ENCODE measurements around the gene RAPH1.
A peak's percentile ranks its signal among the peaks of the same experiment; 100 is the strongest.

The RAPH1 gene, protein sequence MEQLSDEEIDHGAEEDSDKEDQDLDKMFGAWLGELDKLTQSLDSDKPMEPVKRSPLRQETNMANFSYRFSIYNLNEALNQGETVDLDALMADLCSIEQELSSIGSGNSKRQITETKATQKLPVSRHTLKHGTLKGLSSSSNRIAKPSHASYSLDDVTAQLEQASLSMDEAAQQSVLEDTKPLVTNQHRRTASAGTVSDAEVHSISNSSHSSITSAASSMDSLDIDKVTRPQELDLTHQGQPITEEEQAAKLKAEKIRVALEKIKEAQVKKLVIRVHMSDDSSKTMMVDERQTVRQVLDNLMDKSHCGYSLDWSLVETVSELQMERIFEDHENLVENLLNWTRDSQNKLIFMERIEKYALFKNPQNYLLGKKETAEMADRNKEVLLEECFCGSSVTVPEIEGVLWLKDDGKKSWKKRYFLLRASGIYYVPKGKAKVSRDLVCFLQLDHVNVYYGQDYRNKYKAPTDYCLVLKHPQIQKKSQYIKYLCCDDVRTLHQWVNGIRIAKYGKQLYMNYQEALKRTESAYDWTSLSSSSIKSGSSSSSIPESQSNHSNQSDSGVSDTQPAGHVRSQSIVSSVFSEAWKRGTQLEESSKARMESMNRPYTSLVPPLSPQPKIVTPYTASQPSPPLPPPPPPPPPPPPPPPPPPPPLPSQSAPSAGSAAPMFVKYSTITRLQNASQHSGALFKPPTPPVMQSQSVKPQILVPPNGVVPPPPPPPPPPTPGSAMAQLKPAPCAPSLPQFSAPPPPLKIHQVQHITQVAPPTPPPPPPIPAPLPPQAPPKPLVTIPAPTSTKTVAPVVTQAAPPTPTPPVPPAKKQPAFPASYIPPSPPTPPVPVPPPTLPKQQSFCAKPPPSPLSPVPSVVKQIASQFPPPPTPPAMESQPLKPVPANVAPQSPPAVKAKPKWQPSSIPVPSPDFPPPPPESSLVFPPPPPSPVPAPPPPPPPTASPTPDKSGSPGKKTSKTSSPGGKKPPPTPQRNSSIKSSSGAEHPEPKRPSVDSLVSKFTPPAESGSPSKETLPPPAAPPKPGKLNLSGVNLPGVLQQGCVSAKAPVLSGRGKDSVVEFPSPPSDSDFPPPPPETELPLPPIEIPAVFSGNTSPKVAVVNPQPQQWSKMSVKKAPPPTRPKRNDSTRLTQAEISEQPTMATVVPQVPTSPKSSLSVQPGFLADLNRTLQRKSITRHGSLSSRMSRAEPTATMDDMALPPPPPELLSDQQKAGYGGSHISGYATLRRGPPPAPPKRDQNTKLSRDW

DNA sequence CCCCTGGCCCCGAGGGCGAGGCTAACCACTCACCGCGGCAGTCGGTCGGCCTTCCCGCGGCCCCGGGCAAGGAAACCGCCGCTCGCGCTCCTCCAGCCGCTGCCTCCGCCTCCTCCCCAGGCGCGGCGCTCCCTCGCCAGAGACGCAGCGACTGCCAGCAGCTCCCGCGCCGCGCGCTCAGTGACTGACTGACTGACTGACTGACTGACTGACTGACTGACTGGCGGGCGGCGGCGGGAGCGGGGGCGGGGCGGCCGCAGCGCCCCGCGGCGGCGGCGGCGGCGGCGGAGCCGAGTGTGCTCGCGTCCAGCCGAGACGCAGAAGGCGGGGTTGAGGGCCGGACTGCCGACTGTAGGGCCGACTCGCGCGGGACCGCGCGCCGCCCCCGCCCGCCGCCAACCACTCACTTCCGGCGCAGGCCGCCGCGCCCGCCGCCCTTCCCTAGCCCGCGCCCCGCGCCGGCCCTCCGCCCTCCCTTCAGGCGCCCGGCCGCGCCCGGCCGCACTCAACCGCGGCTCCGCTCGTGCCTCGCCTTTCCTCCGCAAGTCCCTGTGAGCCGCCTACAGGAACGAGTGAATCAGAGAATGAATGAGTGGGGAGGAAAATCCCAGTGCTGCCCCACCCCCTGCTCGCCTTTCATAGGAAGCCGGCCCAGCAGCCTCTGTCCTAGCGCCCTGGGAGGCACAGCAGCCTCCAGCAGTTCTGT lies at the start of gene RAPH1:
RAPH1 (minus strand) TSS at position 224 of the 706 bp plus-strand sequence. CDS start 39,948 bp downstream, outside the sequence.
- DNase-seq, result peak; percentile 45 to 83

DNA sequence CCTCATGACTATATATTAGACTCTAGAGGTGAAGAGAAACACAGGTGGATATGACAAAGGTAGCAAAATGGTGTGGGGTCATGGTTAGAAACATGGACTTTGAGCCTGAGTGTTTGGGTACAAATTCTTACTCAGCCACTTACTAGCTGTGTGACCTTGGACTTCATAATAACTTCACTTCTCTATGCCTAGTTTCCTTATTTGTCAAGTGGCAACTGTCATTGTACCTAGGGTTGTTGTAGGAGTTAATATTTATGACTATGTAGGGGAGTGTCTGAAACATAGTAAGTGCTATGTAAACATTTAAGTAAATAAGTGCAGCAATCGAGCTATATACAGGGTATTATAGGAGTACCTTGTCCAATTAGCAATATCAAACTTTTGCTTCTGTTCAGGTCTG lies 49.7 kb upstream of the RAPH1 start:
- no peak for DNase-seq

DNA sequence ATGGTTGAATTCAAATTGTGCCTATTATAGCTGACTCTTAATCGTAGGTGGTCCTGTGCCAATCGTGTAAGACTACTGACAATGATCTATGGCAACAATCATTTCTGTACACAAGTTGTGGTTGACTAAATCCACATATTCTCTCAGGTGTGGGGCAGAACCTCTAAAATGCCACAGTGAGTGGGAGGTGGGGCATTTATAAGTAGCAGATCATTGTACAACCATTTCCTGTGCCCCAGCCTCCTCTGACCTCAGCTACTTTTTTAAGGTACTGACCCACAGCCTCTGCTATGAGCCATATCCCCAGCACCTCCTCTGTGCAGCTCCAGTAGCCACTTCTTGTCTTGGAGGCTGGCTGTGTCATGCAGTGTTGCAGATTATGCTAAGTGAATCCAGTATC lies 48.6 kb upstream of the RAPH1 start:
- DNase-seq, result no peak

DNA sequence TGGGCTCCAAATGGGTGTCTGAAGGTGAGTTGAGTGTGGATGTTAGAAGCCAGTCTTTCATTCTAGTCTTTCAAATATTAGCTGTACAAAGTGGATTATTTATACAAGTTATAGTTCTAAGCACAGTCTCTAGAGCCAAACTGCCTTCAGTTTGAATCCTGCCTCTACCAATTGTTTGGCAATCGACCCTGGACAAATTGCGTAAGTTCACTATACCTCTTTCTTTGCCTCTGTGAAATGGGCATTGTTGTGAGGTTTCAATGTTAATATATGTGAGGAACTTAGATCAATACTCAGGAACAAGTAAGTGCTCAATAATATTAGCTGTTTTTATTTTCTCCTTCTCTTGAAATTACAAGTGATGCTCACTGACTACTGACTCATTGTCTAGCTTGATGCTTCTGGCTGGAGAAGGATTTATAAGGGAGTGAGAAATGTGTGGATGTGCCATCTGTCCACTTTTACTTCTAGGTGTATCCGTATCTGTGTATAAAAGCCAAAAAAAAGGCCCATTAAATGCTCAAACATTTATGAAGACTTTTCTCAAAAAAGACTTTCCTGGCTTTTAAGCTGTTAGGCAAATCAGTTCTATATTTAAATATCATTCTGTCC lies 48.1 kb upstream of the RAPH1 start:
- DNase-seq, result no peak

DNA sequence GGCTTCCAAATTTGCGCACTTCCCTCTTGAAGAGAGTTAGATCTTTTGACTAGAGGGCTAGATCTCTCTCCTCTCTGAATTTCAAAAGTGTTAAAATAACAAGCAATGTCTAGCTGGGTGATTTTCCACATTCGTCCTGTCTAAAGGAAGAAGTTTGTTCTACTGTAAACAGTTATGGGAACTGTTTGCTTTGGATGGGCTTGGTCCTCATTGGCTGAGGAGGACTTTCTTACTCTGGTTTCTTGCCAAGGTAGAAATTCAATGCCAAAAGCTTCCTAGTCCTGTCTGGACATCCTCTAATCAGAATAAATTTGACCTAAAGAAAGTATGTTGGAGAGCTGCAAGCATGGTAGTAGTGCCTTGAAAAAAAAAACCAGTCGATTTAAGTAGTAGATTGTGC lies 47.4 kb upstream of the RAPH1 start:
- no peak for DNase-seq

DNA sequence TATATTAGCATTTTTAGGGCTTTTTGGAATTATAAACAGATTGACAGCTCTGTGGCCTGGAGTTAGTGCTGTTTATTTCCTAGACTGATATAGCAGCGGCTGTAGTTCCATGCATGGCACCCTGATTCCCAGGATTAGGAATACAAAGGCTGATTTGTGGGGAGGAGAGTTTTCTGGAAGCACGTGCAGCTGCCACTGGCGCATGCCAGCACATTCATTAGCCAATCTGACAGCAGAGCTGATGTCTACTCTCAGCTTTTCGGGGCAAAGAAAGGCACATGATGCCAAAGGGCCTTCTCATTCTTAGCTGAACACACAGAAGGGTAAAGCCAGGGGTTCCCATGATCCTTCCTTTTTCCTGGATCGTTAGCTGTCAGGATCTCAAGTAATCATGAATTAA lies 45.7 kb upstream of the RAPH1 start:
- no peak for DNase-seq

DNA sequence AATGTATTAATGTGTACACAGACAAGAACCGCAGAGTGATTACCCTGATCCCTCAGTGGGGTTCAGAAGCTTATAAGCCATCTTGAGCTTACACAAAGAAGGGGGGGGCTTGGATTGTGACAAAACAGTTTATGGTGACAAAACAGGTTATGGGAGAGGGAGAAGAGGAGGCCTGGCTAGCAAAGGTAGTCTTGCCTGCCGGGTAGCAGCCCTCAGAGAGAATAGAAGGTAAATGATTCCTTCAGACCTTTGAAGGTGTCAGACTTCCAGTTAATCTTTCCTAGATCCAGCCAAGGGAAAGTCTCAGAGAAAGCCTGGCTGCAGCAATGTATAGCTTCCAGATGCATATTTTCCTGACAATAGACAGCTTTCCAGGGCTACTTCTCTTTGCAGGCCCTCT lies 44.6 kb upstream of the RAPH1 start:
- DNase-seq, result no peak

DNA sequence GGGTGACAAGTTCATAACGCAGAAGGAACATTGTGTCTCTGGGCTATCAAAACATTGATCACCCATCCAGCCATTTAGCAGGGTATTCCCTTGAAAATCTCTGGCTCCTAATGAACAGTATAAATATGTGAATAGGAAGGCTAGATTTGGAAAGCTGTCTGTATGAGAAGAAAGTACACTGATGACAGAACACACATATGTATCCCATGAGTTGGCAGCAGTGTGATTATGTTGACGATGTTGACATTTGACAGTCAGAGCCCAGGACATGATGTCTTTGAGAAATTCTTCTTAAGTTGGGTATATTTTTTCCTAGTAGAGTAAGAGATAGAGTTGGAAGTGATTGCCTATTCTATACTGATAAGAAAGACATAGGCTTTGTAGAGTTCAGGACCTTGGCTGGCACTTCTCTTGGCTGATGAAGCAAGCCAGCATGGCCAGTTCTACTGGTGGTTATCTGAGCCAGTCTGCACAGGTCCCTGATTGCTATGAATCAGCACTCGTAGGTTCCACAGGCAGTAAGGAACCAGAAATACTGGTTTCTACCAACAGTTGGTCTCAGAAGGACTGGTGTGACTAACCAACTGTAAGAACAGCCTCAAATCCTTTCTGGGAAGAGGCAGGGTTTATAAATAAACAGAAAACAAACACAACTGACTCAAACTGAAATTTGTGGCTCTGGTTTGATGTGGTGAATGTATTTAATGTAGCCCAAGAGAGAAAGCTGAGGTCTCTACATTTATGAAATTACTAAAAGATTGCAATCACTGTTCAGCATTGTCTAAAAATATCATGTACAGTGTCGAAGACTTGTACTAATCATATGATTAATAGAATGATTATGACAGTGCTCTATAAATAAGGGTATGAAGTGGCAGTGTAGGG lies 43.9 kb upstream of the RAPH1 start:
- no peak for DNase-seq

DNA sequence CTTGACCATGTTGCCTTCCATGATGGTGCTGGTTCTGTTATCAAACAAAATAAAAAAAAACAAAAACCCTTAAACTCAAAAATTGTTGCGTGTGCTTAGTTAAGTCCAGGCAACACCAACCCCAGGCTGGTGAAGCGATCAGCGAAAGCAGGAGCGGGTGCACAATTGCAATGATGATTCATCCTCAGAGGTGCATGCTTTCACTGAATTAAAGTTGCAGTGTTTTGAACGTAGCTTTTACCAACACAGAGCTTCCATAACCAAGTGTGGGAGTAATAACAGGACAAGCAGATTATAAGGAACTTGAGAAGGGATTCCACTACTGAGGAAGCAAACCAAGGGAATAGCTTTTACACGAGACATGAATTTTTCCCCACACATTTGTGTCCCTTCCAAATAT lies 39.7 kb upstream of the RAPH1 start:
- DNase-seq, result no peak

DNA sequence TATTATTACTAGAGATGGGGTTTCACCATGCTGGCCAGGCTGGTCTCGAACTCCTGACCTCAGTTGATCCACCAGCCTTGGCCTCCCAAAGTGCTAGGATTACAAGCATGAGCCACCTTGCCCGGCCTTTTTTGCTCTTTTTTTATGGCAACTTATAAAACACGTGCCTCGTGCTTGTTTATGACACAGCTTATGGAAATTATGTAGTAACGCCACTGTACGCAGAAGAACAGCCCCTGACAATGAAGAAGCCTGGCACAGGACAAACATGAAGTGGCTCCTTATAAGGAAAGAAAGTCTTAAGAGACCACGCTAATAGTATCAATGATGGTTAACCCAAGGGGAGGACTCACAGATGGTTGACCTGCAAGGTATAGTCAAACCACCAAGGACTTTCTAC lies 37.2 kb upstream of the RAPH1 start:
- no peak for DNase-seq

DNA sequence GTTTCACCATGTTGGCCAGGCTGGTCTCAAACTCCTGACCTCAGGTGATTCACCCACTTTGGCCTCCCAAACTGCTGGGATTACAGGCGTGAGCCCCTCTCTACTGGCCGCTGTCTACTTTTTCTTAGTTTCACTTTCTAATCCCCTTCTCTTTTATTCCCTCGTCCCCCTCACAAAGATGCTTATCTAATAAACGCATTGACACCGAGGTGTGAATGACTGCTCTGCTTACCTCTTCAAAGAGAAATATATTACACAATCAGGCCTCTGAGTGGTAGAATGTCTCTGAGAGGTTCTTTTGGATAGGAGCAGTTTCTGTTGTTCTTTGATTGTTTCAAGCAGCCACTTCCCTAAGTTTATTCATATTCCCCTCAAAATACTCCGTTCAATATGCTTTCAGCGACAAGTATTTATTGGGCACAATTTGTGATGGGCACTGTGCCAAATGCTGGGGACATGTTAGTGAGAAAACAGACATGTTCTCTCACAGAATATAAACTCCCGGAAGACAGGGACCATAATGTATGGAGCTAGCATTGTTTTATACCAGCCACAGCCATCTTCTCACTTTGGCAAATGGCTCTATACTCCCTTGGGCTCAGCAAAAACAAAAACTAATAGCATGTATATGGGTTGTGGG lies 34.7 kb upstream of the RAPH1 start:
- DNase-seq, result no peak

DNA sequence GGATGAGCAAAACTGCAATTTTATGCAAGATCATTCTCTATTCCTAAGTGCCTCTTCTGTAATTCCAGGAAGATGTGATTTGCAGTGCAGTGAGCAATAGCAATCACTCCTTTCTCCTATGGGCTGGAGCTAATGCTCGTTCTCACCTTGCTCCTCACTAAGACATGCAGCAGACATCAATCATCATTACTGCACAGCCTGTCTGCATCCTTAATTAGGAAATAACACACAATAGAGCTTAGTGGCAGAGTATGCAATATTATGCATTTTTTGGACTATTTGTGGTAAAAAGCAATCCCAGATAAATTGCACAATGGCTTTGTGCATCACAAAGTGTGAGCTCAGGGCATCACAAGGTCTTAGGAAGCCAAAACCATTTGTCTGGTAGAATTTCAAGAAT lies 32.6 kb upstream of the RAPH1 start:
- no peak for DNase-seq

DNA sequence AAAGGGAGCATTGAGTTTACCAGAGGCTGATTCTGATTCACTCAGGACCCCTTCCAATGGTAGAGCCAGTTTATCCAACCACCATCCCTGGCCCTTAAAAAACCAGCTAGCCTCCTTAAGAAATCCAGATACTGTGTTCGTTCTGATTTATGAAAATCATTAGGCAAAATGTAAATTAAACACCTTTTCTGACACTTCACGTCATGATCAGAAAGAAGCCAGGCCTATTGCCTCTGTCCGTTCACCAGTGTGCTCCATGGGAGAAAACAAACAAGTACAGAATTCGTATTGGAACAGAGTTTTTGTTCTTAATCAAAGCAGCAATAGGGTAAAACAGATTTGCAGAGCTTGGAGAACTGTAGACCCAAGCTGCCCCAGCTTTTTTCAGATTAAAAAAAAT lies 31.1 kb upstream of the RAPH1 start:
- DNase-seq, result no peak

DNA sequence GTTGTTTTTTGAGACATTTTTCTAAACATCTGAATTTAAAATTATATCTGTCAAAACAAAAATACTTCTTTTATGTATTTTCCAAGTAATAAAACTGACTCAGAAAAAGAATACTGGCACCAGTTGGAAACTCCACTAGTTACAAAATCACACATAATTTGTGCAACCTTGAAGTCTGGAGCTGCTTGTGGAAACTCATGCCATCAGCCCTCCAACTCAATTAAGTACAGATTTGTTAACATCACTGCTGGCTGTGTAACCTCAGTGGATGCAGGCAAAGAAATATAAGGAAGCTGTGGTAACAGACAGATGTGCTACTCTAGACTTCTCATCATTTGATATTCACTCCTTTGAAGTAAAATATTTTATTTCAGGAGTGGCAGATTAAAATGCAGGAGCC lies 30.0 kb upstream of the RAPH1 start:
- no peak for DNase-seq

DNA sequence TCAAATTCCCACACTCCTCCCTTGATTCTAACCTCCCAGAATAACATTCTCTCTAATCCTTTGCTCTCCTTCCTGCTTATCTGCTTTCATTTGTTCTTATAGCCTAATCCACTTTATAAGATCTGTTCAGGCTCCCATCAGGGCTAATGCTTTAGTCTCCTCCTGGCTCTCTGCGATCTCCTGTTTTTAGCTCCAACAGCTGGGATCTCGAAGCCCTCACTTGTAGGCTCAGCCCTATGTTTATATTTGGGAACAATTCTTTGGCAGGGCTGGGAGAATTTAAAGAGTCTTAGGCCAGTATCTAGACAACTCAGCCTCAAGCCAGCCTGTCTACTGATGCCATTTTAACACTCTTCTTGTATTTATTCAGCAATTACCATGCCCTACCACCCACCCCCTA lies 27.2 kb upstream of the RAPH1 start:
- no peak for DNase-seq

DNA sequence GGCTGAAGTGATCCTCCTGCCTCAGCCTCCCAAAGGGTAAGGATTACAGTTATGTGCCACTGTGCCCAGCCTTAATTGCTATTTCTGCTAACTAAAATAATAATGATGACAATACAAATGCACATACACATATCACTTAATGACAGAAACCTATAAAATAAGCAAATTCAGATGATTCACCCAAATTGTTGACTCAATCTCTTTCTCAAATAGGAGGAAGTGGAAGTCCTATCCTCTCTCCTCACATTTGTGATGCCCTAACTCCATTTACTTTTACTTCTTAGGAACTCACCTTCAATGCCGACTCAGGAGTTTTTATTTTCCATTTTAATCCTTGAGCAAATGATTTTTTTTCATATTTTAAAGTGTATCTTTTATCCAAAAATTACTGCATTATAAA lies 24.5 kb upstream of the RAPH1 start:
- no peak for DNase-seq

DNA sequence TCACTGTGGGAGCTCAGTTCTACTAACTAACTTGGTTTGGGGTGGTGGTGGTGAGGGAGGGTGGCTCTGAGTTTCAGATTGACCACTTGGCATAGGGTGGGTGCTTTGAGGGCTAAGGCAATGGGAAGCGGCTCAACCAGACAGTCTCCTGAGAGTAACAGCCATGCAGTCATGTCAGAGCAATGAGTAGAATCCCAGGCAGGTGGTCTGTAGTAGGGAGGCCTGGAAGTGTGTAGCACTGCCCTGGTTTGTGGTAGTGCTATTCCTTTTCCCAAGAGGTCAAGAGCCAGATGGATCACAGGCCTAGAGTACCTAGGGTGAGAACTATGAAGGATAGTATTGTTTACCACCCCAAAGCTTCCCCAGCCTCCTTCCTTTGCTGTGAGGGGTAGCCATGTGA lies 18.7 kb upstream of the RAPH1 start:
- DNase-seq, result no peak

DNA sequence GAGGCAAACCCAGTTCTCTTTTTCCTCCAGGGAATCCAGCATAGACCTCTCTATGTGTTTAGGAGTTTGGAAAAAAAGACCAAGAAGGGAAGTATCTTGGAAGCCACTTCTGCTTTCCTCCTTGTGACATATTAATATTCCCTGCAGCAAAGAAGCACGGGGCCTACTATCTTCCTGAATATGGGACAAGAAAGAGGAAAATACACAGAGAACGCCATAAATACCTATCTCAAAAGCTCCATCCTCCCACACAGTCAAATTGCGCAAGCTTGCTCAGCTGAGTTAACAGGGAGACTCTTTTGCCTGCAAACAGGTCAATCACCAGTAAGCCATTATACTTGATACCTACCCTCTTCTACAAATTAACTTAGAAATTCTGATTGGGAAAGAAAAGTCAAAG lies 16.7 kb upstream of the RAPH1 start:
- DNase-seq, result no peak

DNA sequence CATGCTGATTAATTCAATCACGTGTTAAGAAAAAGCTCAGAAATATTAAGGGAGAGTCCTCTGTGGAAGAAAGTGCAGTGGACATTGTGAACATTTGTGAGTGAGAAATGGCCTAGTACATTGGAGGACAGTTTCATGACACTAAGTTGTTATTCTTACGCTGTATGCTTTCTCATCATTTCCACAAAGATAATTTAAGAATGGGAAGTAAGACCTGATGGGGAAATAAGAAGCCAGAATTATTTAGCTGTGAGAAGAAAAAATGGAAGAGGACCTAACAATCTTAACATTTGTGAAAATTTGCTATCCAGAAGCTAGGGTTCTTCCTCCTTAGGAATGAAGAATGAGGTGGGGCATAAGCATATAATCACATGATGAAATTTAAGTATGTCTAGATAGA lies 15.2 kb upstream of the RAPH1 start:
- DNase-seq, result no peak

DNA sequence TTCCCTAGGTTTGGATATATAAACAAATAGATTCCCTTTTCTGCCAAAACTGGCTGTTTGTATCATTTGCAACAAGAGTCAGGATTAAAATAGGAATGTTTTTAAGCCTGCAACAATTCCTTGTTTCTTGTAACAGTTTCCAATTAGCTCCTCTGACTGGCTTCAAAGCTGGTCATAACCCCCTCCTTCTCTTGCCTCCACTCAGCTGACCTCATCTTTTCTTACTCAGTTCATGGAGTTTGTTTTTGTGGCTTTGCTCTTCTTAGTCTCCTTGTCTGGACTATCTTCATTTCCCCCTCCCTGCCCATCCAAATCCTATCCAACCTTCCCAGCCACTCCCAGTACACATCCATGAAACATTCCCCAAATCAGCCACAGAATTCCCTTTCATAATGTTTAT lies 14.3 kb upstream of the RAPH1 start:
- no peak for DNase-seq

DNA sequence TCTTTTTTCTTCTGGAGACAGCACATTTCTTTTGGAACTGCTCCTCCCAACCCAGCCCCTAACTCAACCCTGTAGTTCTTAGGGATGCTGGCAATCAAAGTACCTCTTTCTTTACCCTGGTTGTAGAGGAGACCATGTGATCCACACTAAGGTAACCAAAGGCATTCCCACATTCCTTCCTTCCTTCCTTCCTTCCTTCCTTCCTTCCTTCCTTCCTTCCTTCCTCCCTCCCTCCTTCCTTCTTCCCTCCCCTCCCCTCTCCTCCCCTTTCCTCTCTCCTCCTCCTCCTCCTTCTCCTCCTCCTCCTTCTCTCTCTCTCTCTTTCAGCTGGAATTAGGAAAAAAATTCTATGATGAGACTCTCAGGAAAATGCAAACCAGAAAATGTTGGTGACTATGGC lies 13.8 kb upstream of the RAPH1 start:
- DNase-seq, result no peak

Data from SW 1271 (cell line).